Activated CD4-positive, alpha-beta T cell treated with anti-CD3 and anti-CD28 coated beads, Interleukin-2, amount 50 U/mL, for 1 hour (primary cell): ENCODE data around the gene PTPRN2.
"Not testable (repeated sequence)": the region's sequence is repeated elsewhere in the genome, so short reads cannot be mapped to it uniquely, and the experiment has no call there.

Experiments
- DNase-seq: peaks from one replicate; pipeline ENCODE4 v3.0.0-alpha.2; 2020

PTPRN2 gene

GRCh38 chr7:157928171-157928794 is 659.3 kb downstream of the PTPRN2 start:
- no peak for DNase-seq

- no peak for DNase-seq
Measured at GRCh38 chr7:157927313-157927925, 660.2 kb downstream of the PTPRN2 start.

- DNase-seq = no peak
Measured at GRCh38 chr7:157926521-157927150, 661.0 kb downstream of the PTPRN2 start.

- no peak for DNase-seq
Measured at GRCh38 chr7:157926107-157926506, 661.5 kb downstream of the PTPRN2 start.

DNA sequence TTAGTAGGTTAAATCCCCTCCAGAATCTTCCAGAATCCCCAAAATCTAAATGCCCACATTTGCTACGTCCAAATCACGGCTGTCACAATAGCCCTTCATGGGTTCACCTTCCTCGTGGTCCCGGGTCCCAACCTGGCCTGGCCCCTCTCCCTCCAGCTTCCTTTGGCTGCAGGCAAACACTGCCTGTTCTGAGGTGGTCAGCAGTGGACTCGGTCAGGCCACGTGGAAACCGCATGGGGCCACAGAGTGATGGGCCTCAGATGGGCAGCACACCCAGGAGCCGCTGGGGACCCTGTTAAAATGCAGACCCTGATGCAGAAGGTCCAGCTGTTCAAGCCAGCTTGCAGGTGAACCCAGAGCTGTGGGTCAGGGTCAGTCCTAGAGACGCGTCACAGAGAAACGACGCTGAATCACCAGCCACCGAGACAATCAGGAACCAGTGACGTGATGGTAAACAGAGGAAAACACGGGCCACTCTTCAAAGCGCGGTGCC is 662.2 kb downstream of the PTPRN2 start:
- no peak for DNase-seq

- no peak for DNase-seq
Measured at GRCh38 chr7:157923903-157924630, 663.6 kb downstream of the PTPRN2 start.

DNA sequence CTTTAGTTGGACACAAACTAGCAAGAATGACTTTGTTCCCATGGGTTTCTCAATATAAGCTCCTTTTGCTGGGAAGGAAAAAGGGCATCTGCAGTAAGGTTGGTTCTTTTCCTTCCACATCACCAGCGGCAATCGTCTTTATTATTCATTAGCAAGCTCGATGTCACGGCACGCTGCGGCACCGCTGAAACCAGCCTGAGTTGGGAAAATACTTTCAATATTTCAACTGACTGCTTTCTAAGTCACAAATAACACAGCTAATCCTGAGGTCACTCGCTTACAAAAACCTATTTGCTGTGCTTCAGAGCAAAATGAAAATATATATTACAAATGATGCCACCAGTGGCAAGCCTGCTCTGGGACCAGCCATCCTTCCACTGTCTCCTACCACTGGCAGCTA is 665.0 kb downstream of the PTPRN2 start:
- DNase-seq = no peak

- DNase-seq = no peak
Measured at GRCh38 chr7:157918326-157919080, 669.1 kb downstream of the PTPRN2 start.

DNA sequence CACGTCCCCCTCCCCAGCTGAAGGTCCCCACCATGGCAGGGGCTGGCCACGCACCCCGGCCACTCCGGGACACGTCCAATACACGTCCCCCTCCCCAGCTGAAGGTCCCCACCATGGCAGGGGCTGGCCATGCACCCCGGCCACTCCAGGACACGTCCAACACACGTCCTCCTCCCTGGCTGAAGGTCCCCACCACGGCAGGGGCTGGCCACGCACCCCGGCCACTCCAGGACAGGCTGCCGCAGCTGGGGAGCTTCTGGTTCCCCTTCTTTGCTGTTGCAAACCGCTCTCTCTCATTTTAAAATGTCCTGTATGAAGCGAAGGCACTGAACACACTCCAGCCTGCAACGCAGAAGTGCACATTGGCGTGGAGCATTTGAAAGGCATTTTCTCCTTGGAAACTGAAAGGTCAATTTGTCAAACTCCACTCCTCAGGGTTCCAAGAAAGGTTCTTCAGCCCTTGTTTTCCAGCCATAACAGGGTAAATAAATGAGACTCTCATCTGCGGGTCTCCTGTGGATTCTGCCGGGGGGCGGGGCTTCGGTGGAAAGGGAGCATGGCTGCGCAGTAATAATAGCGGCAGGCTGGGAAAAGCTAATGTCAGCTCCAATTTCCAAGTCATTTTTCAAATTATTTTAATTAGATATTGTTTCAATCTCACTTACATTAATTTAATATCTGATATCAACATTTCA is 670.5 kb downstream of the PTPRN2 start:
- no peak for DNase-seq

DNA sequence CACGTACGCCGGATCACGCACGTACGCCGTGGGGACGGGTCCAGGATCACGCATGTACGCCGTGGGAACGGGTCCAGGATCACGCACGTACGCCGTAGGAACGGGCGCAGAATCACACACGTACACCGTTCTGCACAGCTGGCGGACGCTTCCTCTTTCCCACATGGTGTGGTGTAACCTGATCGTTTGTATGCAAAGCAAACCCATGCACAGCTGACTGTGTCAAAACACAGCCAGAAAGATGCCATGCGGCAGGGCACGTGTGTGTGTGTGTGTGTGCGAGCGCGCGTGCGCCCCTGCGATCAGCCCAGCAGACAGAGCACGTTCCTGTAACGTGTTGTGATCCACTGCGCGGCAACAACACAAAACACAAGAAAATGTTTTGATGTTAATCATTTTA is 677.2 kb downstream of the PTPRN2 start:
- no peak for DNase-seq

GRCh38 chr7:157910045-157910444 is 677.6 kb downstream of the PTPRN2 start:
- not testable (repeated sequence) for DNase-seq

GRCh38 chr7:157909370-157909769 is 678.3 kb downstream of the PTPRN2 start:
- DNase-seq = no peak

- DNase-seq = no peak
Measured at GRCh38 chr7:157908006-157908782, 679.4 kb downstream of the PTPRN2 start.

GRCh38 chr7:157907091-157907490 is 680.5 kb downstream of the PTPRN2 start:
- DNase-seq = no peak

GRCh38 chr7:157906583-157906982 is 681.0 kb downstream of the PTPRN2 start:
- DNase-seq = no peak

GRCh38 chr7:157905651-157906461 is 681.8 kb downstream of the PTPRN2 start:
- DNase-seq = no peak

GRCh38 chr7:157904866-157905570 is 682.6 kb downstream of the PTPRN2 start:
- DNase-seq = no peak

GRCh38 chr7:157904211-157904865 is 683.3 kb downstream of the PTPRN2 start:
- no peak for DNase-seq

DNA sequence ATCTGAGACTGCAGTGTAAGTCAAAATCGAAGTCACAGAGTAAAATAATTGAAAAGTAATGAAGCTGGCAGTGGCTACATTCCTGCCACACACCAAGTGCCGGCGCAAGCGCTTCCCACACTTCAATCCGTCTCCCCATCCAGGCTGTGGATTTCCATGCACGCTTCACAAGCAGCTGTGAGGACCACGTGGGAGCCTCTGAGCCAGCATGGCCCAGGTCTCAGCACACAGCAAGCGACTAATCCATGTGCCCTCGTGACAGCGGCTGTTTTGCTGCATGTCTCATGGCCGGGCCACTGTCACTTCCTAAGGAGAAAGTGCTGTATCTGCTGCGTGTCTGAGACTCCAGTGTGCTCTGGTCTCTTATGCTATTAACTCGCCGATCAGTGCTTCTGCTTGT is 683.9 kb downstream of the PTPRN2 start:
- no peak for DNase-seq
